ENCODE measurements around the gene TRIM2.

Gene TRIM2

DNA sequence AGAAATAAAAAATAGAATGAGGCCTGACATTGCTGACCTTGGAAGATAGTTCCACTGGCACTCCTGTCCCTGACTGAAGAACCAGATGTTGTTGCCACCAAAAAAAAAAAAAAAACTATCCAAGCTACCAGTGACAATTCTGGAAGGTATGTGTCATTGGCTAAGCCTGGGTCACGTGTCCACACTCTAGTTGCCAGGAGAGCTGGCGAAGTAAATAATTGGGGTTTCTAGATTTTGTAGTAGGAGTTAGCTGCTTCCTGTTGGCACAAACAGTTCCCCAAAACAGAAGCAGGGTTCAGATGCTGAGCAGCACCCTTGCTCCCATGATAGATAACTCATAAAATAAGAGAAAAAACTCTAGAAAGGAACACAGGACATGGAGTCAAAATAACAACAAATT, 160.8 kb downstream of the TRIM2 start:
- TF ChIP-seq, protein P1, sequence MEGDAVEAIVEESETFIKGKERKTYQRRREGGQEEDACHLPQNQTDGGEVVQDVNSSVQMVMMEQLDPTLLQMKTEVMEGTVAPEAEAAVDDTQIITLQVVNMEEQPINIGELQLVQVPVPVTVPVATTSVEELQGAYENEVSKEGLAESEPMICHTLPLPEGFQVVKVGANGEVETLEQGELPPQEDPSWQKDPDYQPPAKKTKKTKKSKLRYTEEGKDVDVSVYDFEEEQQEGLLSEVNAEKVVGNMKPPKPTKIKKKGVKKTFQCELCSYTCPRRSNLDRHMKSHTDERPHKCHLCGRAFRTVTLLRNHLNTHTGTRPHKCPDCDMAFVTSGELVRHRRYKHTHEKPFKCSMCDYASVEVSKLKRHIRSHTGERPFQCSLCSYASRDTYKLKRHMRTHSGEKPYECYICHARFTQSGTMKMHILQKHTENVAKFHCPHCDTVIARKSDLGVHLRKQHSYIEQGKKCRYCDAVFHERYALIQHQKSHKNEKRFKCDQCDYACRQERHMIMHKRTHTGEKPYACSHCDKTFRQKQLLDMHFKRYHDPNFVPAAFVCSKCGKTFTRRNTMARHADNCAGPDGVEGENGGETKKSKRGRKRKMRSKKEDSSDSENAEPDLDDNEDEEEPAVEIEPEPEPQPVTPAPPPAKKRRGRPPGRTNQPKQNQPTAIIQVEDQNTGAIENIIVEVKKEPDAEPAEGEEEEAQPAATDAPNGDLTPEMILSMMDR (IDR thresholded peaks at IDR 0.05), result no peak
- Histone ChIP-seq H3K4me3 (ENCODE audit: low read depth, low read length) (no peak overlapping the region), H3K9ac (no peak overlapping the region), H3K4me1 (no peaks in the 10 kb centered on the region), H3K27me3 (ENCODE audit: control insufficient read depth, insufficient read depth, low read length) (no peaks in the 10 kb centered on the region), H3K27ac (no peak overlapping the region), H3K79me2 (no peaks in the 10 kb centered on the region), H3K36me3 (ENCODE audit: control insufficient read depth, insufficient read depth, low read length) (no peaks in the 10 kb centered on the region), H2AFZ (no peak overlapping the region), H3K9me3 (ENCODE audit: control insufficient read depth, low read length) (no peaks in the 10 kb centered on the region), H3K4me2 (ENCODE audit: low read length) (no peak overlapping the region)

DNA sequence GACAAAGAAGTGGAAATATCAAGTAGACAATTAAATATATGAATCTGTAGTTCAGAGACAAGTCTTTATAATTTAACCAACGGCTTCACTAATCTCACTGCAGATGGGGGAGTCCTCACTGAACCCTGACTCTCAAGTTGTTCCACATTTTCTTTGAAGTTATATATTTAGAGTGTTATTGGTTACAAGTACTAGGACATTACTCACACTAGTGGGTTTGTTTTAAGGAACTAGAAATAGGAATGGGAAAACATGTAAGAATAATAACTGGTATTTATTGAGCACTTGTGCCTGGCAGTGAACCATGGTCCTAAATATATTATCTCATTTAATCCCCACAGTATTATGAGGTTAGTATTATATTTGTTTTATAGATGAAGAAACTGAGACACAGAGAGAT, 162.2 kb downstream of the TRIM2 start:
- H3K79me2 ChIP-seq, result no peaks in the 10 kb centered on the region
- H3K27ac ChIP-seq, result no peak overlapping the region
- H2AFZ ChIP-seq, result no peak overlapping the region
- no peaks in the 10 kb centered on the region for H3K4me1 ChIP-seq
- no peak overlapping the region for H3K4me3 ChIP-seq (ENCODE audit: low read depth, low read length)
- no peak overlapping the region for H3K4me2 ChIP-seq (ENCODE audit: low read length)
- no peaks in the 10 kb centered on the region for H3K27me3 ChIP-seq (ENCODE audit: control insufficient read depth, insufficient read depth, low read length)
- no peaks in the 10 kb centered on the region for H3K9me3 ChIP-seq (ENCODE audit: control insufficient read depth, low read length)
- TF ChIP-seq, protein P1 (IDR thresholded peaks at IDR 0.05), result no peak
- no peak overlapping the region for H3K9ac ChIP-seq
- H3K36me3 ChIP-seq (ENCODE audit: control insufficient read depth, insufficient read depth, low read length), result no peaks in the 10 kb centered on the region

DNA sequence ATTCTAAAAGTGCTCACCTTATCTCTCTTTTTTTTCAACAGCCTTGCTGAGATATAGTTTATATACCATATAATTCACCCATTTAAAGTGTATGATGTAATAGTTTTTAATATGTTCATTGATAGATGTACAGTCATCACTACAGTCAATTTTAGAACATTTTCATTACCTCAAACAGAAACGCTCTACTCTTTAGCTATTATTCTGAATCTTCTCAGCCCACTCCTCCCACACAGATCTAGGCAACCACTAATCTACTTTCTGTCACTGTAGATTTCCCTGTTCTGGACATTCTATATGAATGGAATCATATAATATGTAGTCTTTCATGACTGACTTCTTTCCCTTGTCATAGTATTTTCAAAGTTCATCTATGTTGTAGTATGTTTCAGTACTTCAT, 162.8 kb downstream of the TRIM2 start:
- Histone ChIP-seq H3K27me3 (ENCODE audit: control insufficient read depth, insufficient read depth, low read length) (no peaks in the 10 kb centered on the region), H3K79me2 (no peaks in the 10 kb centered on the region), H3K9ac (no peak overlapping the region), H2AFZ (no peak overlapping the region), H3K9me3 (ENCODE audit: control insufficient read depth, low read length) (no peaks in the 10 kb centered on the region), H3K27ac (no peak overlapping the region), H3K4me3 (ENCODE audit: low read depth, low read length) (no peak overlapping the region), H3K36me3 (ENCODE audit: control insufficient read depth, insufficient read depth, low read length) (no peaks in the 10 kb centered on the region), H3K4me2 (ENCODE audit: low read length) (no peak overlapping the region), H3K4me1 (no peaks in the 10 kb centered on the region)
- TF ChIP-seq, protein P1 (IDR thresholded peaks at IDR 0.05), result no peak

DNA sequence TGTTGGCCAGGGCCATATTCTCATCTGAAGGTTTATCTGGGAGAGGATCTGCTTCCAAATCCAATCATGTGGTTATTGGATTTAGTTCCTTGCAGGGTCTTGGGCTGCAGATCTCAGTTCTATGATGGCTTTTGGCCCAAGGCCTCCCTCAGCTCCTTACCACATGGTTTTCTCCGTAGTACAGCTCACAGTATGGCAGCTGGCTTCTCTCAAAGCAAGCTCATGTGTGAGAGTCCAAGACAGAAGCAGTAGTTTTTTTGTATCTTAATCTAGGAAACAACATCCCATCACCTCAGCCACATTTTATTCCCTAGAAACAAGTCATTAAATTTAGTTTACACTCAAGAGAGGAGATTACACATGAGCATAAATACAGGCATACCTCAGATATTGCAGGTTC, 164.8 kb downstream of the TRIM2 start:
- Histone ChIP-seq H3K27me3 (ENCODE audit: control insufficient read depth, insufficient read depth, low read length) (no peaks in the 10 kb centered on the region), H2AFZ (no peak overlapping the region), H3K27ac (no peak overlapping the region), H3K36me3 (ENCODE audit: control insufficient read depth, insufficient read depth, low read length) (no peaks in the 10 kb centered on the region), H3K4me3 (ENCODE audit: low read depth, low read length) (no peak overlapping the region), H3K4me1 (no peaks in the 10 kb centered on the region), H3K9me3 (ENCODE audit: control insufficient read depth, low read length) (no peaks in the 10 kb centered on the region), H3K79me2 (no peaks in the 10 kb centered on the region), H3K9ac (no peak overlapping the region), H3K4me2 (ENCODE audit: low read length) (no peak overlapping the region)
- TF ChIP-seq, protein P1 (IDR thresholded peaks at IDR 0.05), result no peak

DNA sequence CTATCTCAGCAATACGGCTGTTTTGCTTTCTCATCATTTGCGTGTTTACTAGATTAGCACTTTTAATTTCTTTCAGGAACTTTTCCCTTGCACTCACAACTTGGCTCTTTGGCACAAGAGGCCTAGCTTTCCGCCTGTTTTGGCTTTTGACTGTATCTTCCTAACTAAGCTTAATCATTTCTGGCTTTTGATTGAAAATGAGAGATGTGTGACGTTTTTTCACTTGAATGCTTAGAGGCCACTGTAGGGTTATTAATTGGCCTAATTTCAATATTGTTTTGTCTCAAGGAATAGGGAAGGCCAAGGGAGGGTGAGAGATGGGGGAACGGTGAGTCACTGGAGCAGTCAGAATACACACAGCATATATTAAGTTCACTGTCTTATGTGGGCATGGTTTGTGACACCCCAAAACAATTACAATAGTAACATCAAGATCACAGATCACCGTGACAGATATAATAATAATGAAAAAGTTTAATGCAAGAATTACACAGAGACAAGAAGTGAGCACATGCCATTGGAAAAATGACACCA, 167.5 kb downstream of the TRIM2 start:
- TF ChIP-seq, protein P1 (IDR thresholded peaks at IDR 0.05), result no peak
- H3K4me2 ChIP-seq (ENCODE audit: low read length), result no peak overlapping the region
- H3K27ac ChIP-seq, result no peak overlapping the region
- H3K79me2 ChIP-seq, result no peaks in the 10 kb centered on the region
- H3K9me3 ChIP-seq (ENCODE audit: control insufficient read depth, low read length), result no peaks in the 10 kb centered on the region
- no peak overlapping the region for H2AFZ ChIP-seq
- H3K9ac ChIP-seq, result no peak overlapping the region
- H3K36me3 ChIP-seq (ENCODE audit: control insufficient read depth, insufficient read depth, low read length), result no peaks in the 10 kb centered on the region
- no peaks in the 10 kb centered on the region for H3K27me3 ChIP-seq (ENCODE audit: control insufficient read depth, insufficient read depth, low read length)
- H3K4me3 ChIP-seq (ENCODE audit: low read depth, low read length), result no peak overlapping the region
- no peaks in the 10 kb centered on the region for H3K4me1 ChIP-seq
